Loucy (cell line): ENCODE measurements around the gene SLX4IP.

ENCODE experiments used
- EZH2phosphoT487 ChIP-seq: fragments of 200-600 bp; IDR thresholded peaks from 2 replicates; pipeline ENCODE4 v1.6.1; 2018; ENCODE audit warnings: antibody characterized with exemption, mild to moderate bottlenecking, moderate library complexity, borderline replicate concordance
- TF ChIP-seq, protein P1 (sequence below): fragments of 200-600 bp; sonication (generic); conservative IDR thresholded peaks from 2 replicates; pipeline ENCODE4 v1.5.1; 2014; ENCODE audit warnings: mild to moderate bottlenecking, antibody characterized with exemption, low read length

DNA sequence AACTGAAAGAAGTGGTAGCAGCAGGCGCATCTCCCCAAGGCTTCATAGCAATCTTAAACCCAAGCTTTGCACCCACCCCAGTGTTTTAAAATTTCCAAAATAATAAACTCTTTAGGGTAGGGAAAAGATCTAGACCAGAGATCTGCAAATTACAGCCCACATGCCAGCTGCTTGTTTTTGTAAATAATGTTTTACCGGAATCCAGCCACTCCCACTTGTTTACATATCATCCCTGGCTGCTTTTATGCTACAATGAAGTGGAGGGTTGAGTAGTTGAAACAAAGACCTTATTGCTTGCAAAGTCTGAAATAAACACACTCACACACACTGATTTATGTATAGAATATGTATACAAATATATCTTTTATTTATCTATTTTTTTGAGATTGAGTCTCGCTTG, 30.0 kb downstream of the SLX4IP start:
- TF ChIP-seq, protein P1, sequence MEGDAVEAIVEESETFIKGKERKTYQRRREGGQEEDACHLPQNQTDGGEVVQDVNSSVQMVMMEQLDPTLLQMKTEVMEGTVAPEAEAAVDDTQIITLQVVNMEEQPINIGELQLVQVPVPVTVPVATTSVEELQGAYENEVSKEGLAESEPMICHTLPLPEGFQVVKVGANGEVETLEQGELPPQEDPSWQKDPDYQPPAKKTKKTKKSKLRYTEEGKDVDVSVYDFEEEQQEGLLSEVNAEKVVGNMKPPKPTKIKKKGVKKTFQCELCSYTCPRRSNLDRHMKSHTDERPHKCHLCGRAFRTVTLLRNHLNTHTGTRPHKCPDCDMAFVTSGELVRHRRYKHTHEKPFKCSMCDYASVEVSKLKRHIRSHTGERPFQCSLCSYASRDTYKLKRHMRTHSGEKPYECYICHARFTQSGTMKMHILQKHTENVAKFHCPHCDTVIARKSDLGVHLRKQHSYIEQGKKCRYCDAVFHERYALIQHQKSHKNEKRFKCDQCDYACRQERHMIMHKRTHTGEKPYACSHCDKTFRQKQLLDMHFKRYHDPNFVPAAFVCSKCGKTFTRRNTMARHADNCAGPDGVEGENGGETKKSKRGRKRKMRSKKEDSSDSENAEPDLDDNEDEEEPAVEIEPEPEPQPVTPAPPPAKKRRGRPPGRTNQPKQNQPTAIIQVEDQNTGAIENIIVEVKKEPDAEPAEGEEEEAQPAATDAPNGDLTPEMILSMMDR, result no peak
- TF ChIP-seq EZH2phosphoT487, result no peak
